GM23338 (cell line): ENCODE data around the gene PPP1R27. TPM values are rescaled to one million over a fixed set of nuclear protein-coding genes. Genes with fewer than 3 reads are reported as not detected.
A peak's percentile ranks its signal among the peaks of the same experiment; 100 is the strongest.

ENCODE experiments used
- ATAC-seq: fragments of 200-7000 bp; cut with Tn5 transposase; 3 replicates; pipeline ENCODE4 v1.9.1; 2020
- DNase-seq: peaks from one replicate; pipeline ENCODE4 v3.0.0-alpha.2; 2015; ENCODE audit warnings: low spot score
- H2AFZ ChIP-seq: fragments of 200-600 bp; sonication (generic); 2 replicates; pipeline ENCODE4 v1.8.0; 2016; ENCODE audit warnings: antibody characterized with exemption, mild to moderate bottlenecking, moderate library complexity
- H3F3A ChIP-seq: fragments of 200-600 bp; sonication (generic); replicated peaks from 2 replicates; pipeline ENCODE4 v1.8.0; 2017; ENCODE audit warnings: antibody characterized with exemption, mixed run types, low read depth
- H3K27ac ChIP-seq: fragments of 200-600 bp; sonication (generic); 2 replicates; pipeline ENCODE4 v1.6.1; 2016; ENCODE audit warnings: low read depth
- H3K27me3 ChIP-seq: fragments of 200-600 bp; sonication (generic); 2 replicates; pipeline ENCODE4 v1.8.0; 2016; ENCODE audit warnings: mild to moderate bottlenecking, mixed run types, moderate library complexity; ENCODE audit not compliant: insufficient read depth
- H3K36me3 ChIP-seq: fragments of 200-600 bp; sonication (generic); 2 replicates; pipeline ENCODE4 v1.8.0; 2016; ENCODE audit warnings: mild to moderate bottlenecking; ENCODE audit not compliant: insufficient read depth
- H3K4me1 ChIP-seq: fragments of 200-600 bp; sonication (generic); 2 replicates; pipeline ENCODE4 v1.8.0; 2016; ENCODE audit warnings: mild to moderate bottlenecking, moderate library complexity; ENCODE audit not compliant: insufficient read depth
- H3K4me2 ChIP-seq: fragments of 200-600 bp; sonication (generic); 2 replicates; pipeline ENCODE4 v1.7.1; 2017; ENCODE audit warnings: mixed run types
- H3K4me3 ChIP-seq: fragments of 200-600 bp; sonication (generic); 2 replicates; pipeline ENCODE4 v1.6.1; 2016; ENCODE audit warnings: mixed run types
- H3K79me2 ChIP-seq: fragments of 200-600 bp; sonication (generic); replicated peaks from 2 replicates; pipeline ENCODE4 v1.8.0; 2017; ENCODE audit warnings: mild to moderate bottlenecking; ENCODE audit not compliant: insufficient read depth
- H3K9me2 ChIP-seq: fragments of 200-600 bp; sonication (generic); 2 replicates; pipeline ENCODE4 v1.8.0; 2017; ENCODE audit not compliant: insufficient read depth
- H4K20me1 ChIP-seq: fragments of 200-600 bp; sonication (generic); replicated peaks from 2 replicates; pipeline ENCODE4 v1.8.0; 2017; ENCODE audit warnings: mild to moderate bottlenecking; ENCODE audit not compliant: insufficient read depth
- H3K27ac Mint-ChIP-seq: 2 replicates; pipeline ENCODE4 v1.8.0; 2020; ENCODE audit warnings: inconsistent platforms, mild to moderate bottlenecking, moderate library complexity, mixed read lengths
- H3K27me3 Mint-ChIP-seq: 3 replicates; pipeline ENCODE4 v1.8.0; 2022; ENCODE audit warnings: low read depth, mild to moderate bottlenecking, moderate library complexity, mixed read lengths, inconsistent platforms; ENCODE audit not compliant: insufficient read depth, poor library complexity
- H3K36me3 Mint-ChIP-seq: 3 replicates; pipeline ENCODE4 v1.8.0; 2021; ENCODE audit warnings: low read depth, mild to moderate bottlenecking, inconsistent platforms, moderate library complexity, mixed read lengths
- H3K4me1 Mint-ChIP-seq: 3 replicates; pipeline ENCODE4 v1.8.0; 2020; ENCODE audit warnings: mild to moderate bottlenecking, inconsistent platforms, mixed read lengths
- H3K4me3 Mint-ChIP-seq: 3 replicates; pipeline ENCODE4 v1.8.0; 2021; ENCODE audit warnings: moderate library complexity, mild to moderate bottlenecking, inconsistent platforms, mixed read lengths
- H3K9me3 Mint-ChIP-seq: 3 replicates; pipeline ENCODE4 v1.8.0; 2020; ENCODE audit warnings: moderate library complexity, mild to moderate bottlenecking, inconsistent platforms, mixed read lengths
- CREB1 ChIP-seq: fragments of 250-450 bp; sonication (Bioruptor Pico); IDR thresholded peaks from 2 replicates; pipeline ENCODE4 v1.5.0; 2020; ENCODE audit warnings: low read depth, mild to moderate bottlenecking, moderate library complexity
- EZH2phosphoT487 ChIP-seq: fragments of 200-600 bp; sonication (generic); IDR thresholded peaks from one replicate; pipeline ENCODE4 v1.8.1; 2018; ENCODE audit warnings: antibody characterized with exemption; ENCODE audit not compliant: unreplicated experiment
- NANOG ChIP-seq: IDR thresholded peaks from 2 replicates; pipeline ENCODE4 v1.6.1; 2016; ENCODE audit warnings: antibody characterized with exemption, borderline replicate concordance
- STAT1 ChIP-seq: IDR thresholded peaks from one replicate; pipeline ENCODE4 v1.6.1; 2016; ENCODE audit warnings: antibody characterized with exemption; ENCODE audit not compliant: unreplicated experiment
- polyA plus RNA-seq: library from polyadenylated mRNA; unstranded; fragments of >200 nt; fragmentation: Nextera tagmentation; extraction: Ambion mirVana; gene quantifications from 2 replicates; pipeline ENCODE4 v1.2.1, GENCODE V29; 2016
- total RNA-seq: library from RNA; depleted of rRNA; stranded (reverse); fragments of >200 nt; shearing (Covaris generic); gene quantifications from 2 replicates; pipeline ENCODE4 v1.2.3, GENCODE V29; 2014
- TF ChIP-seq, protein P1 (sequence below): IDR thresholded peaks from one replicate; pipeline ENCODE4 v1.6.1; 2018; ENCODE audit warnings: antibody characterized with exemption; ENCODE audit not compliant: unreplicated experiment
- TF ChIP-seq, protein P2 (sequence below): IDR thresholded peaks from 2 replicates; pipeline ENCODE4 v1.6.1; 2016; ENCODE audit warnings: antibody characterized with exemption

The PPP1R27 gene
- total and polyA plus RNA-seq, 2 experiments from 2014 or later, result 0.65 TPM; not detected in 1

DNA sequence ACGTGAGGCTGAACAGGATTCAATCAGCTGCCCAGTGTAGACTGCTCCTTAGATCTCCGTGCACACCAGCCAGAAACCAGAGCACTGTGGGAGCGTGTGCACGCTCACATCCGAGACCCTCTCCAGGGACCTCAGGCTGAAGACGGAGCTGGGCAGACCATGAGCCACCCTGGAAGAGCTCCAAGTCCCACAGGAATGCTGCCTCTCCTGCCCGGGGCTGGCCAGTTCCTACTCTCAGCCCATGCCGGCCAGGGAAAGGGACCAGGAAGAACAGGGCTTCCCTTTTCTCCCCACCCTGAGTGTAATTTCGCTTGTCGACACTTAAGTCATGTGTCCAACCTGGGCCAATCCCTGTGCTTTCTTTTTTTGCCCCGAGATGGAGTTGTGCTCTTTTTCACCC is 49.7 kb upstream of the PPP1R27 start (continued):
- TF ChIP-seq, protein P1, sequence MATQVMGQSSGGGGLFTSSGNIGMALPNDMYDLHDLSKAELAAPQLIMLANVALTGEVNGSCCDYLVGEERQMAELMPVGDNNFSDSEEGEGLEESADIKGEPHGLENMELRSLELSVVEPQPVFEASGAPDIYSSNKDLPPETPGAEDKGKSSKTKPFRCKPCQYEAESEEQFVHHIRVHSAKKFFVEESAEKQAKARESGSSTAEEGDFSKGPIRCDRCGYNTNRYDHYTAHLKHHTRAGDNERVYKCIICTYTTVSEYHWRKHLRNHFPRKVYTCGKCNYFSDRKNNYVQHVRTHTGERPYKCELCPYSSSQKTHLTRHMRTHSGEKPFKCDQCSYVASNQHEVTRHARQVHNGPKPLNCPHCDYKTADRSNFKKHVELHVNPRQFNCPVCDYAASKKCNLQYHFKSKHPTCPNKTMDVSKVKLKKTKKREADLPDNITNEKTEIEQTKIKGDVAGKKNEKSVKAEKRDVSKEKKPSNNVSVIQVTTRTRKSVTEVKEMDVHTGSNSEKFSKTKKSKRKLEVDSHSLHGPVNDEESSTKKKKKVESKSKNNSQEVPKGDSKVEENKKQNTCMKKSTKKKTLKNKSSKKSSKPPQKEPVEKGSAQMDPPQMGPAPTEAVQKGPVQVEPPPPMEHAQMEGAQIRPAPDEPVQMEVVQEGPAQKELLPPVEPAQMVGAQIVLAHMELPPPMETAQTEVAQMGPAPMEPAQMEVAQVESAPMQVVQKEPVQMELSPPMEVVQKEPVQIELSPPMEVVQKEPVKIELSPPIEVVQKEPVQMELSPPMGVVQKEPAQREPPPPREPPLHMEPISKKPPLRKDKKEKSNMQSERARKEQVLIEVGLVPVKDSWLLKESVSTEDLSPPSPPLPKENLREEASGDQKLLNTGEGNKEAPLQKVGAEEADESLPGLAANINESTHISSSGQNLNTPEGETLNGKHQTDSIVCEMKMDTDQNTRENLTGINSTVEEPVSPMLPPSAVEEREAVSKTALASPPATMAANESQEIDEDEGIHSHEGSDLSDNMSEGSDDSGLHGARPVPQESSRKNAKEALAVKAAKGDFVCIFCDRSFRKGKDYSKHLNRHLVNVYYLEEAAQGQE, result no peak
- no peak for TF ChIP-seq EZH2phosphoT487
- TF ChIP-seq CREB1 (CRISPR knock-in tag), result no peak

DNA sequence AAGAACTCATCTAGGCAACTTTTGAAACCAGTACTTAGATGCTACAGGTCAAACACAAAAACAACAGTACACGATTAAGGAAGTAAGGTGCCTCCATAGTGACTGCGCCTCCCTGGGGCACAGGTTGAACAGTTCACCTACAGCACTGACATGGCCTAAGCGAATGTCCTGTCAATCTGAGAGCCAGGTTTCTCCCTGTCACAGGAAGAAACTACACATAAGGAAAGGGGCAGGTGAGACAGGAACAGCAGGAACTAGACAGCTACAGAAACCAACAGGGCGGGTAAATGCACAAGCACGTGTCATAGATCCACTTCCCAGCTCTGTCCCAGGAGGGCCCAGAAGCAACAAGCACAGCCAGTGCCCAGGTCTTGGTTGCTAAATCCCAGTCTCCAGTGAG is 44.3 kb upstream of the PPP1R27 start:
- ATAC-seq, result no peak
- Histone ChIP-seq H3K27me3 (no peaks in the 10 kb centered on the region), H3K4me2 (no peak overlapping the region), H3F3A (no peaks in the 10 kb centered on the region), H3K36me3 (peaks cover 9% of the 10 kb centered on the region; the same call in 1 of the 2 replicates), H3K4me3 (no peak overlapping the region), H2AFZ (no peak overlapping the region), H3K79me2 (no peaks in the 10 kb centered on the region), H3K4me1 (no peaks in the 10 kb centered on the region), H4K20me1 (peaks cover 4% of the 10 kb centered on the region), H3K27ac (0 out of 2 replicates have a peak overlapping the region, but pooled peaks have one; percentile 32), H3K9me2 (no peaks in the 10 kb centered on the region)
- Mint-ChIP-seq H3K36me3 (peaks cover 55% of the 10 kb centered on the region), H3K4me3 (peak overlapping the region; percentile 23; the same call in 1 of the 3 replicates), H3K4me1 (no peaks in the 10 kb centered on the region), H3K27ac (no peak overlapping the region), H3K27me3 (peaks cover 13% of the 10 kb centered on the region), H3K9me3 (no peaks in the 10 kb centered on the region)
- DNase-seq, result no peak
- no peak for TF ChIP-seq STAT1

DNA sequence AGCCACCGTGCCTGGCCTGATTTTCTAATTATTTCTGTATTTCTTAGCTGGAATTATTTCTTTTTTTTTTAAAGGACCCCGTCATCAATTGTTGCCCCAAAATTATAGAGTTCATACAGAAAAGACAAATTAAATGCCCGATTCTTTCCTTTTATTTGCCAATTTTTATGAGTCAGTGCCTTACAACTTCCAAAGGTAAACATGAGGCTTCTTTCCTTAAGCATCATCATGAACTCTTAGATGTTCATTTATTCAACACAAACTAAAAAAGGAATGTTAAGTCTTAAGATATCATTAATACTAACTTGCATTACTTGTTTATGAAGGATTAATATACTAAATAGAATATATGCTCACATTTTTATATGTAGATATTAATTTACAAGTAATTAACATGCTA is 43.4 kb upstream of the PPP1R27 start:
- Mint-ChIP-seq H3K4me1 (no peaks in the 10 kb centered on the region), H3K4me3 (no peak overlapping the region), H3K27me3 (peaks cover 15% of the 10 kb centered on the region), H3K27ac (no peak overlapping the region), H3K36me3 (peaks cover 51% of the 10 kb centered on the region), H3K9me3 (no peaks in the 10 kb centered on the region)
- Histone ChIP-seq H4K20me1 (peaks cover 4% of the 10 kb centered on the region), H2AFZ (no peak overlapping the region), H3K36me3 (peaks cover 9% of the 10 kb centered on the region; the same call in 1 of the 2 replicates), H3K4me3 (no peak overlapping the region), H3K4me1 (no peaks in the 10 kb centered on the region), H3K27me3 (no peaks in the 10 kb centered on the region), H3K79me2 (no peaks in the 10 kb centered on the region), H3F3A (no peaks in the 10 kb centered on the region), H3K27ac (no peak overlapping the region), H3K9me2 (no peaks in the 10 kb centered on the region), H3K4me2 (no peak overlapping the region)
- DNase-seq (no peak), ATAC-seq (no peak)
- TF ChIP-seq NANOG, result no peak
- TF ChIP-seq, protein P2, sequence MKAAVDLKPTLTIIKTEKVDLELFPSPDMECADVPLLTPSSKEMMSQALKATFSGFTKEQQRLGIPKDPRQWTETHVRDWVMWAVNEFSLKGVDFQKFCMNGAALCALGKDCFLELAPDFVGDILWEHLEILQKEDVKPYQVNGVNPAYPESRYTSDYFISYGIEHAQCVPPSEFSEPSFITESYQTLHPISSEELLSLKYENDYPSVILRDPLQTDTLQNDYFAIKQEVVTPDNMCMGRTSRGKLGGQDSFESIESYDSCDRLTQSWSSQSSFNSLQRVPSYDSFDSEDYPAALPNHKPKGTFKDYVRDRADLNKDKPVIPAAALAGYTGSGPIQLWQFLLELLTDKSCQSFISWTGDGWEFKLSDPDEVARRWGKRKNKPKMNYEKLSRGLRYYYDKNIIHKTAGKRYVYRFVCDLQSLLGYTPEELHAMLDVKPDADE, result no peak
